ENCODE results near the gene CD2. TPM values are rescaled to one million over a fixed set of nuclear protein-coding genes. Genes with fewer than 3 reads are reported as not detected.

The CD2 gene
- total RNA-seq, 4 donors from 2014 or later, result 1.9 to 9.7 (median 2.6) TPM

DNA sequence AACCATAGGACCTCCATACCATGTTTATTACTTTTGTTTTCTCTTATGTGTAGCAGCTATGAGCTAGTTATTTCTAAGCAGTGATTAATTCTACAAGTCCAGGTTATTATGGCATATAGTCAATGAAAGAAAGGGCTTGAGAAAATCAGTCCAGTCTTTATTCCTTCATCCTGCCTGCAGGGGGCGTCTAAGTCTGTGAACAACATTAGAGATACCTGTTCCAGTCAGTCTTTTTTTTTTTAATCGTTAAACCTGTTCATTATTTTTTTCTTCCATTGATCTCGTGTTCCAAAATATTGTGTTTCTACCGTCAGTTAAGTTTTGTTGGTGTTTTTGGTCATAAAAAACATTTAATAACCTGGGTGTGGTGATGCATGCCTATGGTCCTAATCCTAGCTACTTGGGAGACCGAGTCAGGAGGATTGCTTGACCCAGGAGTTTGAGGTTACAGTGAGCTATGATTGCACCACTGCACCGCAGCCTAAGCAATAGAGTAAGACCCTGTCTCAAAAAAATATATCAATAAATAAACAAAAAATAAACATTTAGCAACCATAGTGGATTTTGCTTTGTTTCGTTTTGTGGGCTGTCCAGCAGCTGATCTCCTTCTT is 29.4 kb upstream of the CD2 start:
- Histone ChIP-seq H3K4me1 (no peaks in the 10 kb centered on the region), H3K9me3 (no peaks in the 10 kb centered on the region), H3K27me3 (no peaks in the 10 kb centered on the region), H3K27ac (no peak overlapping the region), H3K4me3 (replicated peaks in 1 of 3) (no peak overlapping the region), H3K36me3 (no peaks in the 10 kb centered on the region)
- no peak for TF ChIP-seq POLR2A (IDR thresholded peaks at IDR 0.05)
- TF ChIP-seq, protein P1, sequence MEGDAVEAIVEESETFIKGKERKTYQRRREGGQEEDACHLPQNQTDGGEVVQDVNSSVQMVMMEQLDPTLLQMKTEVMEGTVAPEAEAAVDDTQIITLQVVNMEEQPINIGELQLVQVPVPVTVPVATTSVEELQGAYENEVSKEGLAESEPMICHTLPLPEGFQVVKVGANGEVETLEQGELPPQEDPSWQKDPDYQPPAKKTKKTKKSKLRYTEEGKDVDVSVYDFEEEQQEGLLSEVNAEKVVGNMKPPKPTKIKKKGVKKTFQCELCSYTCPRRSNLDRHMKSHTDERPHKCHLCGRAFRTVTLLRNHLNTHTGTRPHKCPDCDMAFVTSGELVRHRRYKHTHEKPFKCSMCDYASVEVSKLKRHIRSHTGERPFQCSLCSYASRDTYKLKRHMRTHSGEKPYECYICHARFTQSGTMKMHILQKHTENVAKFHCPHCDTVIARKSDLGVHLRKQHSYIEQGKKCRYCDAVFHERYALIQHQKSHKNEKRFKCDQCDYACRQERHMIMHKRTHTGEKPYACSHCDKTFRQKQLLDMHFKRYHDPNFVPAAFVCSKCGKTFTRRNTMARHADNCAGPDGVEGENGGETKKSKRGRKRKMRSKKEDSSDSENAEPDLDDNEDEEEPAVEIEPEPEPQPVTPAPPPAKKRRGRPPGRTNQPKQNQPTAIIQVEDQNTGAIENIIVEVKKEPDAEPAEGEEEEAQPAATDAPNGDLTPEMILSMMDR (IDR thresholded peaks at IDR 0.05), result peak; percentile 47 to 75 (median 63)
- peak; percentile 60 to 74 for DNase-seq
- intact Hi-C loops (cut with DNase I), result loop anchor here (5.0 kb wide), 1 partner anchor 327 kb away; no protein-coding TSS in a partner anchor
- 45 to 55% methylated on average over 7 of the region's 7 CpGs for WGBS, 2 donors

DNA sequence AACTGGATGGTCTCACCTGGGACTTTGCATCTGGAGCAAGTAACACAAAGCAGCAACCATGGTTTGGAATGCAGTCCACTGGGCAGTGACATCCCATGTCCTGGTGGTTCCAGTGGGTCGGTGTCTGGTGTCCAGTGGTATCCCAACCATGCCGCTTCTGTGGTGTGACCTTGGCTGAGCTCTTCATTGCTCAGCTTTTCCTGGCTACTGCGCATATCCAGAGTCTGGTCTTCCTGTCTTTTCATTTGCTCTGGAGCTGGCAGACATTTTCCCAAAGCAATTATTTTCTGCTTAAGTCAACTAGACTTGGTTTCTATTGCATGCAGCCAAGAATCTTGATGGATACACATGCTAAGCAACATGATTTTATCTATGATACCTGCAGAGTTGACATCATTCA is 28.4 kb upstream of the CD2 start:
- H3K36me3 ChIP-seq, result no peaks in the 10 kb centered on the region
- no peak overlapping the region for H3K4me3 ChIP-seq (replicated peaks in 1 of 3)
- 71 to 88% methylated on average over 2 to 3 of the region's 3 CpGs for WGBS, 2 donors
- intact Hi-C loops (cut with DNase I), result loop anchor here (5.0 kb wide), 1 partner anchor 327 kb away; no protein-coding TSS in a partner anchor
- TF ChIP-seq, protein P1 (IDR thresholded peaks at IDR 0.05), result no peak
- H3K27me3 ChIP-seq, result no peaks in the 10 kb centered on the region
- H3K4me1 ChIP-seq, result no peaks in the 10 kb centered on the region
- H3K9me3 ChIP-seq, result no peaks in the 10 kb centered on the region
- peak in 1 of 2 donors; percentile 15 for DNase-seq
- no peak overlapping the region for H3K27ac ChIP-seq

- no peak for DNase-seq
- Histone ChIP-seq H3K4me3 (replicated peaks in 1 of 3) (no peak overlapping the region), H3K27me3 (no peaks in the 10 kb centered on the region), H3K4me1 (no peaks in the 10 kb centered on the region), H3K9me3 (no peaks in the 10 kb centered on the region), H3K36me3 (no peaks in the 10 kb centered on the region), H3K27ac (no peak overlapping the region)
- intact Hi-C loops (cut with DNase I), result loop anchor here (5.0 kb wide), 1 partner anchor 325 kb away; no protein-coding TSS in a partner anchor
- 92 to 93% methylated on average over 5 of the region's 5 CpGs for WGBS, 2 donors
- TF ChIP-seq POLR2A (IDR thresholded peaks at IDR 0.05), result no peak
- TF ChIP-seq, protein P1 (IDR thresholded peaks at IDR 0.05), result no peak
These were observed 27.1 kb upstream of the CD2 start for GRCh38 chr1:116726872-116727820.

DNA sequence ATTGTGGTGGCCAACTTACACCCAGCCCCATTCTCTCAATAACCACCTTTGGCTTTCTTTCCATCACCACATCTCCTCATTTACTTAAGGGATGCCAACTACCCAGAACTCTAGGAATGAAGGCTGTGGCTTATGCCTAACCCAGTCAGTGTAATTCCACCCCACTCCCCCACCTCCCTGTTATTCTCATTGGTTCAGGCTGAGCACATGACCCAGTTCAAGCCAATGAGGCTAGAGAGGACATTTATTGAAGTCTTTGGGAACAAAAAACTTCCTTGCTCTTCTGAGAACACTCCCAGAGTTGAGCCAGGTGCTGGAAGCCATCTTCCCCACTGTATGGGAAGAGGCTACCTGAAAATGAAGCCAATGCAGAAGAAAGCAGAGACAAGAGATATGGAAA is 22.8 kb upstream of the CD2 start:
- no peak for DNase-seq
- H3K27ac ChIP-seq, result no peak overlapping the region
- no peaks in the 10 kb centered on the region for H3K36me3 ChIP-seq
- no peak overlapping the region for H3K4me3 ChIP-seq (replicated peaks in 1 of 3)
- no peaks in the 10 kb centered on the region for H3K9me3 ChIP-seq
- TF ChIP-seq, protein P1 (IDR thresholded peaks at IDR 0.05), result no peak
- TF ChIP-seq POLR2A (IDR thresholded peaks at IDR 0.05), result no peak
- intact Hi-C loops (cut with DNase I), result no loop called here
- no peaks in the 10 kb centered on the region for H3K4me1 ChIP-seq
- no peaks in the 10 kb centered on the region for H3K27me3 ChIP-seq

DNA sequence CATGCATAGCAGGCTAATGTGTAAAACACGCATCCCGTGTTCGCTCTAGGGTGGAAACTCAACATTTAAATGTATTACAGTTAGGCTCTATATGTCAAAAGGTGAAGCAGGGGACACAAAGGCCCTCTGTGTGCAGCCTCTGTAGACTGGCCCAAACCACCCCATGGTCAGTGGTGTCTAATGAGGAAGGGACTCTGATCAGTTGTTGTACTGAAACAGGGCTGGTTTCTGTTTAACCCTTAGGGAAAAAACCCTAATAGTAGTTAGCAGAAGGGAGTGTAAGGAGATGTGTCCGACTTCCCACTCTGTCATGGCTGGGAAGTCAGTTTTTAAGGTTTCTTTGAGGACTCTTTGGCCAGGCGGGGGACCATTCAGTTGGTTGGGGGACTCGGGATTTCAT is 21.5 kb upstream of the CD2 start:
- no peaks in the 10 kb centered on the region for H3K4me1 ChIP-seq
- no peak for TF ChIP-seq POLR2A (IDR thresholded peaks at IDR 0.05)
- TF ChIP-seq, protein P1 (IDR thresholded peaks at IDR 0.05), result no peak
- no peak overlapping the region for H3K4me3 ChIP-seq (replicated peaks in 1 of 3)
- 94 to 95% methylated on average over 6 of the region's 6 CpGs for WGBS, 2 donors
- intact Hi-C loops (cut with DNase I), result no loop called here
- no peak overlapping the region for H3K27ac ChIP-seq
- no peaks in the 10 kb centered on the region for H3K36me3 ChIP-seq
- no peaks in the 10 kb centered on the region for H3K27me3 ChIP-seq
- no peak for DNase-seq
- H3K9me3 ChIP-seq, result no peaks in the 10 kb centered on the region

Data from thyroid gland (tissue), 4 donors.